SH-SY5Y (cell line): ENCODE results near the gene RBFOX2.

Experiments used
- GATA2 ChIP-seq: IDR thresholded peaks from 2 replicates; pipeline ENCODE4 v1.6.1; 2011; ENCODE audit warnings: mild to moderate bottlenecking, low read depth, low read length
- GATA3 ChIP-seq: IDR thresholded peaks from 2 replicates; pipeline ENCODE4 v1.6.1; 2011; ENCODE audit warnings: low read depth, mild to moderate bottlenecking, low read length, moderate library complexity

The RBFOX2 gene

DNA sequence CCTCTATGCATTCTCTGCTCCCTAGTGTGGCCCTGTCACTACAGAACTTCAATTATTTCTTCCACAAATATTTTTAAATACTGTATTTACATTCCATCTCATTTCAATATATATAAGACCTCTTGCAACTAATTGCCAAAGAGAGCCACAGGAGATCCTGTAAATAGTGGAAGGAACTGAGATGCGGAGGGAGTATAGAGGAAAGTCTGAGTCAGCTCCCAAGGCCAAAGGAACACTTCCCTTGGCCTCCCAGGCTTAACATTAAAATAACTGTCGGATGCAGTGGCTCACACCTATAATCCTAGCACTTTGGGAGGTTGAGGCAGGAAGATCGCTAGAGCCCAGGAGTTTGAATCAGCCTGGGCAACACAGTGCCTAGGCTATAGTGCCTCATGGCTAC lies 31.2 kb downstream of the RBFOX2 start:
- TF ChIP-seq GATA2 (no peak), GATA3 (no peak)

DNA sequence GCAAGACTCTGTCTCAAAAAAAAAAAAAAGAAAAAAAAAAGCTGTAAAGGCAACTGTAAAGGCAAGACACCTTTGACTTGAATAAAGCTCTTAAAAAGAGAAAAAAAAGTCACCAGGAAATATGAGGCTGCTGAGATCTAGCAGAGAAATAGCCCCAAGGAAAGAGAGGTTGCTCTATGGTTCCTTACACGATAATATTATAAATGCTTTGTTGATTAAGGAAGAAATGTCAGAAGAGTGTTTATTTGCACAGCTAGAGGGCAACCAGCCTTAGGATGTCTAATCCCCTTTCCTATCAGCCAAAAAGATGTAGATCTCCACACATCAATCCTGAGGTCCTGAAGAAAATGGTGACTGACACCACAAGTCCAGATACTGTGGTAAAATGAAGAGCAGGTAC lies 32.0 kb downstream of the RBFOX2 start:
- TF ChIP-seq GATA3 = no peak
- no peak for TF ChIP-seq GATA2

DNA sequence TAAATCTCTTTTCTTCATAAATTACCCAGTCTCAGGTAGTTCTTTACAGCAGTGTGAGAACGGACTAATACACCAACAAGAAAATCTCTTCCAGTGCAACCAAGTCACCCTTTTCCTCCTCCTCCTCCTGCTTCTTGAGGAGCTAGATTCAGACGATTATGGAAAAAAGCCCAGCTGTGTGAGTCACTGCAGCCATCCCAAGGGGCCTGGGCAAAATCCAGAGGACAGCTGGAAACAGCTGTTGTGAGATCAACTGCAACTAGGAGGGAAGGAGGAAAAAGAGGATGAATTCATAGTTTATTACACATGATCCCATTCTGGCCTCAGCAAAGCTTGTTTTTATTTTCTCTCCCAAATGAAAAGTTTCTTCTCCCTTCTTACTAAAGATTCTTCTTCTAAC lies 32.9 kb downstream of the RBFOX2 start:
- TF ChIP-seq GATA3 (no peak), GATA2 (no peak)

DNA sequence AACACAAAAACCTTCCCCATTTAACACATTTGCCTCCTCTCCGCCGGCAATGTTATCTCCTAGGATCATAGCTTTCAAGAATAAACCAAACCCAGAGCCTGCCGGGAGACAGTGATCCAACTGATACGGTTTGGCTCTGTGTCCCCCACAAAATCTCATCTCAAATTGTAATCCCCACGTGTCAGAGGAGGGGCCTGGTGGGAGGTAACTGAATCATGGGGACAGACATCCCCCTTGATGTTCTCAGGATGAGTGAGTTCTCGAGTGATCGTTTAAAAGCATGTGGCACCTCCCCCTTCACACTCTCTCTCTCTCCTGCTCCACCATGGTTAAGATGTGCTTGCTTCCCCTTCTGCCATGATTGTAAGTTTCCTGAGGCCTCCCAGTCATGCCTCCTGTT lies 33.3 kb downstream of the RBFOX2 start:
- TF ChIP-seq GATA3 = peak; percentile 68
- TF ChIP-seq GATA2 = peak; percentile 88

DNA sequence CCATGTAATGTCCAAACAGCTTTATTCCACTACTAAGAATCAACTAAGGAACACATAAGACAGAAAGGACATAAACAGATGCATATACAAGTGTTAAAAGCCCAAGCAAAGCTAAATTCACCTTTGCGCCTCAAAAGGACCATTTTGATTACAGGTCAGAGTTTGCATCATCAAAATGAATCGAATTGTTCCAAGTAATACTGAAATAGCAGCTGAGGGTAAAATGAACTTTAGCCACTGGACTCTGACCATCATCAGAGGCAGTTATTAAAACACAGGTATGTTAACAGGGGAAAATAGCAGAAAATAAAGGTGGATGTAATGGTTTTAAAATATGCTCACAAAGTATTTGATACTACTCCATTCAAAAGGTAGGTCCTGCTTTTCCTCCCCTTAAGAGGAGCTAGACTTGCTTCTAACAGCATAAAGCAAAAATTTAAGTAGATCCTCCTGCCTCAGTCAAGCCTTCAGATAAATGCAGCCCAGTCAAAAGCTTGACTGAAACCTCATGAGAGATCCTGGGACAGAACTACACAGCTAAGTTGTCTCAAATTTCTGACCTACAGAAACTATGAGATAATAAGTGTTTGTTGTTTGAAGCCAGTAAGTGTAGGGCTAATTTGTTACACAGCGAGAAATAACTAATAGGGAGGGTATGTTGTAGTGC lies 35.4 kb downstream of the RBFOX2 start:
- TF ChIP-seq GATA2 (no peak), GATA3 (no peak)

DNA sequence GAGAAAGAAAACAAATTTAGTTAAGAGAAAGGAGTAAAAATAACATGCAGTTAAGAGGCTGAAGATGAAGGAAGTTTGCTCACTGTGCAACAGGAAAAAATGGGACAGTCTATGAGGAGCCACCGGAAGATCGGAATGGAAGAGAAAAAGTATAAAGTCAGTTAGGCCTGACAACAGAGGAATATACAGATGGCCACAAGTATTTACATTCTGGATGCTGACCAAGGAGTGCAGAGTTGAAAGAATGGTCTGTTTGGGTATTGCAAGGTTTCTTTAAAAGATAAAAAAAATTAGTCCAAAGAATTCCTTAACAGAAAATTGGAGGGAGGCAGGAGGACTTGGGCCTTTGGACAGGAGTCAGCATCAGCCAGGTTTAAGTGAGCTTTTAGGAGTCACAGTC lies 37.5 kb downstream of the RBFOX2 start:
- TF ChIP-seq GATA3 (no peak), GATA2 (no peak)

DNA sequence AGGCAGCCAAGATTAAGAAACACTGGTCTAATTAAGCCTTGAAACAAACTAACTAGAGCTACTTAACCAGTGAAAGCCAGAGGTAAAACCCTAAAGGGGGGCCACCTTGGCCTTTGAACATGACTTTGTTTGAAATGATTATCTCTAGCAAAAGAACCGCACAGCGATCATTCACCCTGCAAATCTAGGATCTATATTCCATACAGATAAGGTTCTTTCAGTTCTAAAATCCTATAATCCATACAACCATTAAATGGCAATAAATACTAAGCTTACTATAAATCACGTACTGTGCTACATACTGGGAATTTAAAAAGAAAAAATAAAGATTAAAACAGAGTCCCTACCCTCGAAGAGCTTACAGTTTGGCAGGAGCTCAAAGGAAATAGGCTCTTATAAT lies 40.6 kb downstream of the RBFOX2 start:
- TF ChIP-seq GATA3 (no peak), GATA2 (no peak)

DNA sequence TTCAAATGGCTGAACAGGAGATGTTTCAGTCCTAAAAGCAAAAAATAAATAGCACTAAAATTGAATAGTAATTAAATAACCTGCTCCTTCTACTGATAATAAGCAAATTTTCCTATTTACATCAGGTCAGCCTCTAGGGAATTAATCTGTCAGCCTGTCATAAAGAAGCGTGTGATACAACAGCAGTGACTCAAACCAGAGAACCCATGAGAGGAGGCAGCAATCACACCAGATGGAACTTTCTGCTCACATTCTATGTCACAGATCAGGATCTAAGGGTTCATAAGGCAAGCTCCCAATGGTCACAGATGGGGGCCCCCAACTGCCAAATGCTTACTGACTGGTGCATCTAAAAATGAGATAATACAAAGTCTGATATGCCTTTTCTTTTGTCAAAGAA lies 41.1 kb downstream of the RBFOX2 start:
- TF ChIP-seq GATA2 (no peak), GATA3 (no peak)

DNA sequence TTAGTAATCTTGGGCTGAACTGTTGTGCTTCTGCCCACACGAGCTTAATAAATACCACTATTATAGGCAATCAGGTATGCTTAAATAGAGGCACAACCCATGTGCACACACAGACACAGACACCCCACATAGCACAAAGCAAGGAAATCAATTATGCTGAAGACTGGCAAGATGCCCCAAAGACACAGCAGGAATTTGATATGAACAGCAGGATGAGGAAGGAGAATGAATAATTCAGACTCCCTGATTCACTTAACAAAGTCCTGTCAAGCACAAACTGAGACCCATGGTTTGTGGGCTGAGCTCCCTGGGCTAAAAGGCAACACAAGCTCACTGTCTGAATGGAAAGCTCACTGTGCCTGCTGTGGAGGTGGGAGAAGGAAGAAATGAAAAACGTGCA lies 42.5 kb downstream of the RBFOX2 start:
- TF ChIP-seq GATA2 (no peak), GATA3 (no peak)

DNA sequence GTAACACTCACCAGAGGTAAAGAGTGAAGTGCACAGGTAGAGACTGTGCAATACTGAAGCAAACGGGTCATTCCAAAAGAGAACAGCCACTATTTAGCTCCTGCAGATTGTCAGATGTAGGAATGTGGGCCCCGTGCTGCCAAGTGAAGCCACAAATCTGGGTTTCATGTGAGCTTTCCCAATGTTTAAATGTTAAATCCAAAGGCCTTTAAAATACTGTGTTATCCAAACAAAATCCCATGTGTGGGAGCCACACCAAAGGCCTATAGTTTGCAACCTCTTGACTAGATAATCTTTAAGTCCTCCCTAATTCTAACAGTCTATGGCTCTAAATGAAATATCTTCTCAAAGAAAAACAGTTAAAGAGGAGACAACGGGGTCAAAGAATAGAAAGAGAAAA lies 43.3 kb downstream of the RBFOX2 start:
- TF ChIP-seq GATA2 (no peak), GATA3 (no peak)

DNA sequence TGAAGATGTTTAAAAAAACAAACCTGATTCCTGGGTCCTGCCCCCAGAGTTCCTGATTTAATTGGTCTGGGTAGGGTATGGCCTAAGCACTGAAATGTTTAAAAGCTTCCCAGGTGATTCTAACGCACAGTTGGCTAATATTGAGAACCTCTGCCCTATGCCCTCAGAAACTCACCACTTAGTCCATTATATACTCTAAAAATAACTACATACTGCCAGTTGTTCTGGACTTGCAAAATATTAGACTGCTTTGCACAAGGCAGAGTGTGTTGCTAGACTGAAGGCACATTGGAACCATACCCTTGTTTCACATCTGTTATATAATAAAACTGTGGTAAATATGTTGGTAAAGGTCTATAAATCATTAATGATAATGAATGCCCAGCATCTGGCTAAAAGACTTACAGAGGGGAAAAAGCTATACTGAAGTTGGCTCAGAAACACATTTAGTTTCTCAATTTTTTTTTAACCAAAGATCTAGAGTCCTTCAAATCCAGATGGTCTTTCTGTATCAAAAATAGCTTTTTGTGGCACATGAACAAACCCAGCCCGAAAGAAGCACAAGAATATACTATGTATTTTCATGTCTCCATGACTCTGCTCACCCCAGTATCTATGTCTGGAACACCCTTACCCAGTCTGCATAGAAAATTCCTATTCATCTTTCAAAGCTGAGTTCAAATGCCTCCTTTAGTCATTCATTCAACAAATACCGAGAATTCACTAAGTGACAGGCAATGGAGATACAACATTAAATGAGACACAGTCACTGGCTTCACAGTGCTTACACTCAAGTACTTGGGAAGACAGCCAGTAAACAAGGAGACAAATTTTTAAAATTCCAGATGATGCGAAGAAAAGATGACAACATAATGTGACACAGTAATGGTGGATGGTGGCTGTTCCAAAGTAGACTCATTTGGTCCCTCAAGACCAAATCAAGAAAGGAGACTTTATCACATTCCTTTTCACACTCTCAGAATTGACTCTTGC lies 44.1 kb downstream of the RBFOX2 start:
- TF ChIP-seq GATA3 (no peak), GATA2 (no peak)

DNA sequence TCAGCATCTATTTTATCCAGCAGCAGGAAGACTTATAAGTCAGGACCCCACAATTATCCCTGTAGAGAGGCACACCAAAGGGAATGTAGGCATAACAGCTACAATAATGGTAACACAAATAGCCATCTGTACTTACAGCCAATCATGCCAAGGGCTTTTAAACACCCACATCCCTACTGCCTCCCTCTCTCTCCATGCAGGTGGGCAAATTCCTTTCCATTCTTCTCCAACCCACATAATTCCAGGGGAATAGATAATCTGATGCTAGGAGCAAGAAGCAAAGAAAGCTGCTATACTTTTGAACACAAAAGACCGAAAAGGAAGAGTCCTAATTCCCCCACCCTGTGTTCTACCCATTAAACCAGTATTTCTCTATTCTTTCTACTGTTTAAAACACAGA lies 46.7 kb downstream of the RBFOX2 start:
- TF ChIP-seq GATA3 (no peak), GATA2 (no peak)

DNA sequence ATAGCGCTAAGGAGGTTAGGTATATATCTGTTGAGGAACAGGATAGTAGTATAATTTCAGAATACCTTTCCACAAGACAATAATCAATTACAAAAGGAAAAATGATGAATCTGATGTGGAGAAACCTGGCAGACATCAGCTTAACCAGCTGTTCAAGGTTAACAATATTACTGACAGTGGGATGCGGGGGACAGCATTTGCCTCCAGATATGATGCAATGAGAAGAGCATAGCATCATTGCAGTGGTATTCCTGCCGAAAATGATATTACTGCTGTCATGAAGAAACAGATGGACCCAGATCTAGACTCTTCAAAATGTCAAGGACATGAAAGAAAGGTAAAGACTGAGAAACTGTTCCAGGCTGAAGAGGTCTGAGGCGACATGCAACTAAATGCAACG lies 49.7 kb downstream of the RBFOX2 start:
- TF ChIP-seq GATA2 (no peak), GATA3 (no peak)

DNA sequence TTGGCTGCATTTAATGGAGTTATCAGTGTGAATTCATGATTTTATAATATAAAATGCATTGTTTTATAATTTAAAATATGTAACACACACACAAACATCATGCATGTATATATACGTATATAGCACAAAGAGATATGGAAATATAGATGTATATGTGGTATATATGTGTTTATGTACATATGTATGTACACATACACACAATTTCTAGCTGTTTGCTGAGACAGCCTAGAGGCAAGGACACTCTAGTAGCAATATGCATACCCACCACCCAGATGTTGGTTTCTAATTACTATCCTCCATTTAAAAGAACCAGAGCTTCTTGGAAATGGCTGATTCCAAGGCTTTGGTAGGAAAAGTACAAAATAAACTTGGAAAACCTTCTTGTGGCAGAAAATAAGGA lies 50.4 kb downstream of the RBFOX2 start:
- TF ChIP-seq GATA2 (no peak), GATA3 (no peak)

DNA sequence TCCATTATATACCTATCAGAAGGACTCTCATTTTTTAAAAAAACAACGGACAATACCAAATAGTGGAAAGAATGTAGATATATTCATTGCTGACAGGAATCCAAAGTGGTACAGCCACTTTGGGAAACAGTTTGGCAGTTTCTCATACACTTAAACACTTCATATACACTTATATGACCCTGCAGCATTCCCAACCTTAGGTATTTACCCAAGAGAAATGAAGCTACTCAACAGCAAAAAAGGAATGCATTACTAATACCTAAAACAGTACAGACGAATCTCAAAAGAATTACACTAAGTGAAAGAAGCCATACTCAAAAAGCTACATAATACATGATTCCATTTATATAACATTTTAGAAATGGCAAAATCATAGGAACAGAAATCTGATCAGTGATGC lies 51.5 kb downstream of the RBFOX2 start:
- no peak for TF ChIP-seq GATA2
- no peak for TF ChIP-seq GATA3
